Esophagus (tissue), 2 donors: ENCODE data around the gene IL2RA. TPM values are rescaled to one million over a fixed set of nuclear protein-coding genes. Genes with fewer than 3 reads are reported as not detected.

Source experiments
- polyA plus RNA-seq, 2 donors: library from polyadenylated mRNA; stranded (reverse); fragments of 200-250 nt; gene quantifications; one replicate each; pipeline ENCODE4 v1.2.3, GENCODE V29; 2013
- donor health status: healthy with polysubstance abuse.
- donor health status: Bipolar disorder and iron deficiency.

The IL2RA gene
- polyA plus RNA-seq, 2 donors, result 0.16 to 0.18 TPM

Other genes with a start within 250 kb of the IL2RA start
- 100 to 1,000 TPM in 1 of 2 donors, 10 to 100 TPM in 1; 58.2 to 109 TPM for gene GDI2, start 248.9 kb downstream of the IL2RA start, polyA plus RNA-seq
- gene ANKRD16, start 172.5 kb downstream of the IL2RA start, polyA plus RNA-seq, result 1 to 10 TPM; 4.3 to 4.7 TPM
- gene FBH1, start 172.1 kb downstream of the IL2RA start, polyA plus RNA-seq, result 10 to 100 TPM; 25.4 to 34.4 TPM
- gene IL15RA, start 84.8 kb downstream of the IL2RA start, polyA plus RNA-seq, result 1 to 10 TPM; 2.5 to 6.4 TPM
- 10 to 100 TPM; 51.2 to 57.3 TPM for gene RBM17, start 26.7 kb upstream of the IL2RA start, polyA plus RNA-seq
- gene PFKFB3, start 140.6 kb upstream of the IL2RA start, polyA plus RNA-seq, result 10 to 100 TPM; 26.2 to 42.7 TPM